Measurements from ENCODE around the gene SLC23A1. TPM values are rescaled to one million over a fixed set of nuclear protein-coding genes. Genes with fewer than 3 reads are reported as not detected.

The SLC23A1 gene
- total and polyA plus RNA-seq, 2 experiments from 2014 or later = 3.3 to 13.4 TPM

DNA sequence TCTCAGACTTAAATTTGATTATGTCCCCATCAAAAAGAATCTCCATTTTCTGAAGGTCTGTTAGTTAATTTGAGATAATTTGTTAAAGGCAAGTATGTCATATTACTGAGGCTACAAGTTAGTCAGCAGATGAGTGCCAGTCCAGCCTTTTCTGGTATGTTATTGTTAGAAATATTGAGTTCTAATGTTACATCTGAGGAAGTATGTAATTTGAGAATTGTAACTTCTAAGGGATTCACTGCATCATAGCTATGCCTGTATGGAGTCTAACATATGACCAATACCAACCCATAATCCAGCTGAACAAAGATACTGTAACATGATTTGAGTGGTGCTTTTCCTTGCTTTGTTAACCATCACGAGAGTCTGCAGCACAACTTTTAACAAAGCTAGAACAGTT, 13.9 kb downstream of the SLC23A1 start:
- no peak for DNase-seq (ENCODE audit: low spot score)
- Histone ChIP-seq H3K4me2 (no peak overlapping the region), H3K27ac (no peak overlapping the region), H3K4me3 (no peak overlapping the region), H3K79me2 (peaks cover 5% of the 10 kb centered on the region), H3K36me3 (replicated peaks; ENCODE audit: insufficient read depth, low read depth) (no peaks in the 10 kb centered on the region), H3K27me3 (no peaks in the 10 kb centered on the region), H2AFZ (no peak overlapping the region), H3K9me3 (ENCODE audit: low read depth) (no peaks in the 10 kb centered on the region), H4K20me1 (ENCODE audit: insufficient read depth, poor library complexity, severe bottlenecking) (peaks cover 8% of the 10 kb centered on the region), H3K9me2 (replicated peaks; ENCODE audit: insufficient read depth) (no peaks in the 10 kb centered on the region), H3K4me1 (ENCODE audit: insufficient read depth) (no peaks in the 10 kb centered on the region)
- 94% methylated on average over 1 of the region's 1 CpG for WGBS (ENCODE audit: low lambda C conversion rate, missing lambda C conversion rate)
- TF ChIP-seq, protein P1, sequence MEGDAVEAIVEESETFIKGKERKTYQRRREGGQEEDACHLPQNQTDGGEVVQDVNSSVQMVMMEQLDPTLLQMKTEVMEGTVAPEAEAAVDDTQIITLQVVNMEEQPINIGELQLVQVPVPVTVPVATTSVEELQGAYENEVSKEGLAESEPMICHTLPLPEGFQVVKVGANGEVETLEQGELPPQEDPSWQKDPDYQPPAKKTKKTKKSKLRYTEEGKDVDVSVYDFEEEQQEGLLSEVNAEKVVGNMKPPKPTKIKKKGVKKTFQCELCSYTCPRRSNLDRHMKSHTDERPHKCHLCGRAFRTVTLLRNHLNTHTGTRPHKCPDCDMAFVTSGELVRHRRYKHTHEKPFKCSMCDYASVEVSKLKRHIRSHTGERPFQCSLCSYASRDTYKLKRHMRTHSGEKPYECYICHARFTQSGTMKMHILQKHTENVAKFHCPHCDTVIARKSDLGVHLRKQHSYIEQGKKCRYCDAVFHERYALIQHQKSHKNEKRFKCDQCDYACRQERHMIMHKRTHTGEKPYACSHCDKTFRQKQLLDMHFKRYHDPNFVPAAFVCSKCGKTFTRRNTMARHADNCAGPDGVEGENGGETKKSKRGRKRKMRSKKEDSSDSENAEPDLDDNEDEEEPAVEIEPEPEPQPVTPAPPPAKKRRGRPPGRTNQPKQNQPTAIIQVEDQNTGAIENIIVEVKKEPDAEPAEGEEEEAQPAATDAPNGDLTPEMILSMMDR (IDR thresholded peaks at IDR 0.05; ENCODE audit: poor library complexity) = no peak
- TF ChIP-seq EZH2phosphoT487 (IDR thresholded peaks at IDR 0.05; ENCODE audit: low read depth, severe bottlenecking, unreplicated experiment) (no peak), EZH2 (IDR thresholded peaks at IDR 0.05; ENCODE audit: borderline replicate concordance) (no peak)

DNA sequence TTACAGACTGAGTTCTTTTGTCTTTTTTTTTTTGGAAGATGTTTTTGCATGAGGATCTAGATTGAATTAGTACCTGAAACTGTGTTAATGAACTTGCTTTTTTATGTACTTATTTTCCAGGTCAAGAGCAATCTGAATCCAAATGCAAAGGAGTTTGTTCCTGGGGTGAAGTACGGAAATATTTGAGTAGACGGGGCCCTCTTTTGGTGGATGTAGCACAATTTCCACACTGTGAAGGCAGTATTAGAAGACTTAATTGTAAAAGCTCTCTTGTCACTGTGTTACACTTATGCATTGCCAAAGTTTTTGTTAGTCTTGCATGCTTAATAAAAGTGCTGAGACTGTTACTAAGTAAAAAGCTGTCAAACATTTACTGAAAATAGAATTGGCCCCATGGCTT, 14.5 kb downstream of the SLC23A1 start:
- Histone ChIP-seq H3K4me3 (no peak overlapping the region), H3K9me3 (ENCODE audit: low read depth) (no peaks in the 10 kb centered on the region), H3K4me2 (no peak overlapping the region), H3K27me3 (no peaks in the 10 kb centered on the region), H3K4me1 (ENCODE audit: insufficient read depth) (no peaks in the 10 kb centered on the region), H2AFZ (no peak overlapping the region), H4K20me1 (ENCODE audit: insufficient read depth, poor library complexity, severe bottlenecking) (peaks cover 9% of the 10 kb centered on the region), H3K79me2 (peaks cover 7% of the 10 kb centered on the region), H3K9me2 (replicated peaks; ENCODE audit: insufficient read depth) (no peaks in the 10 kb centered on the region), H3K27ac (no peak overlapping the region), H3K36me3 (replicated peaks; ENCODE audit: insufficient read depth, low read depth) (no peaks in the 10 kb centered on the region)
- WGBS (ENCODE audit: low lambda C conversion rate, missing lambda C conversion rate) = 84% methylated on average over 2 of the region's 2 CpGs
- no peak for DNase-seq (ENCODE audit: low spot score)
- no peak for TF ChIP-seq EZH2phosphoT487 (IDR thresholded peaks at IDR 0.05; ENCODE audit: low read depth, severe bottlenecking, unreplicated experiment)
- TF ChIP-seq, protein P1 (IDR thresholded peaks at IDR 0.05; ENCODE audit: poor library complexity) = peak; percentile 19

DNA sequence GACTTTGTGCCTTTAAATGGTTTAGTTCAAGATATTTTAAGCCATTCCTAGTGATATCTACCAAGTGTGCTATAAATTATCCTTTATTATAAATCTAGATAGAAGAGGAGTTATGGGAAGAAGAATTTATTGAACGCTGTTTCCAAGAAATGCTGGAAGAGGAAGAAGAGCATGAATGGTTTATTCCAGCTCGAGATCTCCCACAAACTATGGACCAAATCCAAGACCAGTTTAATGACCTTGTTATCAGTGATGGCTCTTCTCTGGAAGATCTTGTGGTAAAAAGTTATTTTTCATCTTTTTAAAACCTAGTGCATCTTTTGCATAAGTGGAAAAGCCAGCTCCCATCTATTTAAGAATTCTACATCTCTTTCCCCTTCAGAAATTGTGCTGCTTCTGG, 18.6 kb downstream of the SLC23A1 start:
- no peaks in the 10 kb centered on the region for H3K9me3 ChIP-seq (ENCODE audit: low read depth)
- DNase-seq (ENCODE audit: low spot score) = no peak
- no peaks in the 10 kb centered on the region for H3K27me3 ChIP-seq
- H4K20me1 ChIP-seq (ENCODE audit: insufficient read depth, poor library complexity, severe bottlenecking) = peaks cover 49% of the 10 kb centered on the region
- H3K9me2 ChIP-seq (replicated peaks; ENCODE audit: insufficient read depth) = no peaks in the 10 kb centered on the region
- WGBS (ENCODE audit: low lambda C conversion rate, missing lambda C conversion rate) = 80% methylated on average over 2 of the region's 2 CpGs
- H2AFZ ChIP-seq = no peak overlapping the region
- H3K27ac ChIP-seq = no peak overlapping the region
- H3K4me1 ChIP-seq (ENCODE audit: insufficient read depth) = no peaks in the 10 kb centered on the region
- no peak overlapping the region for H3K4me2 ChIP-seq
- no peaks in the 10 kb centered on the region for H3K36me3 ChIP-seq (replicated peaks; ENCODE audit: insufficient read depth, low read depth)
- H3K4me3 ChIP-seq = no peak overlapping the region
- TF ChIP-seq EZH2 (IDR thresholded peaks at IDR 0.05; ENCODE audit: borderline replicate concordance) (no peak), EZH2phosphoT487 (IDR thresholded peaks at IDR 0.05; ENCODE audit: low read depth, severe bottlenecking, unreplicated experiment) (no peak)
- TF ChIP-seq, protein P1 (IDR thresholded peaks at IDR 0.05; ENCODE audit: poor library complexity) = no peak
- H3K79me2 ChIP-seq = peaks cover 47% of the 10 kb centered on the region

DNA sequence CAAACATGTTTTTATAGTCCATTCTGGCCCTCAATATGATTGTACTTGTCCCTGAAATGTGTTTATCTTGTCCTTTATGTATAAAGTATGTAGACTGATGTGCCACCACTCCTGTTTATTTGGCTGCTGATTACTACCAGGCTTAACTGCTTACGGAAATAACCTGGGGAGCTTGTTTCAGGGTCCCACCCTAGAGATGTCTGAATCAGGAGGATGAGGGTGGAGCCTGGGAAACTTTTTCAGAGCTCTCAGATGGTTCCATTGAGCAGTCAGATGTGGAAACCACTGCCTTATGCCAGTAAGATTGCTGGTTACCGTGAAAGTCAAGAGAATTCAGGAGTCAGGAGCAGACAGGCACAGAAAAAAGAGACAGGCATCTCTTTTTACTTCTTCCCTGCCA, 19.2 kb downstream of the SLC23A1 start:
- no peak overlapping the region for H3K4me2 ChIP-seq
- no peak overlapping the region for H3K27ac ChIP-seq
- no peaks in the 10 kb centered on the region for H3K9me2 ChIP-seq (replicated peaks; ENCODE audit: insufficient read depth)
- no peaks in the 10 kb centered on the region for H3K9me3 ChIP-seq (ENCODE audit: low read depth)
- H3K36me3 ChIP-seq (replicated peaks; ENCODE audit: insufficient read depth, low read depth) = no peaks in the 10 kb centered on the region
- TF ChIP-seq, protein P1 (IDR thresholded peaks at IDR 0.05; ENCODE audit: poor library complexity) = no peak
- TF ChIP-seq EZH2phosphoT487 (IDR thresholded peaks at IDR 0.05; ENCODE audit: low read depth, severe bottlenecking, unreplicated experiment) (no peak), EZH2 (IDR thresholded peaks at IDR 0.05; ENCODE audit: borderline replicate concordance) (no peak)
- H3K4me1 ChIP-seq (ENCODE audit: insufficient read depth) = no peaks in the 10 kb centered on the region
- H2AFZ ChIP-seq = no peak overlapping the region
- H4K20me1 ChIP-seq (ENCODE audit: insufficient read depth, poor library complexity, severe bottlenecking) = peaks cover 54% of the 10 kb centered on the region
- no peak for DNase-seq (ENCODE audit: low spot score)
- WGBS (ENCODE audit: low lambda C conversion rate, missing lambda C conversion rate) = 77% methylated on average over 2 of the region's 2 CpGs
- H3K4me3 ChIP-seq = no peak overlapping the region
- no peaks in the 10 kb centered on the region for H3K27me3 ChIP-seq
- H3K79me2 ChIP-seq = peaks cover 53% of the 10 kb centered on the region
